ENCODE results near the gene KIDINS220.
A peak's percentile ranks its signal among the peaks of the same experiment; 100 is the strongest.

Gene KIDINS220

GRCh38 chr2:8836971-8837794 is at the start of gene KIDINS220:
TSS of gene KIDINS220 (minus strand) at chr2:8837613. CDS start at chr2:8827093, 10,520 bp downstream.
- Histone ChIP-seq H3K4me1 (ENCODE audit: control insufficient read depth, insufficient read depth, low read length) (no peaks in the 10 kb centered on the region), H3K9ac (ENCODE audit: low read depth, low read length) (peak within 1 kb of the TSS; percentile 65), H3K27me3 (ENCODE audit: control insufficient read depth, insufficient read depth, low read length) (no peaks in the 10 kb centered on the region), H3K27ac (ENCODE audit: low read depth, low read length) (peak within 1 kb of the TSS; percentile 10), H3K36me3 (ENCODE audit: control insufficient read depth, insufficient read depth, low read length) (no peaks in the 10 kb centered on the region), H3K4me3 (ENCODE audit: low read depth, low read length) (peak within 1 kb of the TSS; percentile 94), H3K9me3 (ENCODE audit: control insufficient read depth, insufficient read depth, low read length) (no peaks in the 10 kb centered on the region)

DNA sequence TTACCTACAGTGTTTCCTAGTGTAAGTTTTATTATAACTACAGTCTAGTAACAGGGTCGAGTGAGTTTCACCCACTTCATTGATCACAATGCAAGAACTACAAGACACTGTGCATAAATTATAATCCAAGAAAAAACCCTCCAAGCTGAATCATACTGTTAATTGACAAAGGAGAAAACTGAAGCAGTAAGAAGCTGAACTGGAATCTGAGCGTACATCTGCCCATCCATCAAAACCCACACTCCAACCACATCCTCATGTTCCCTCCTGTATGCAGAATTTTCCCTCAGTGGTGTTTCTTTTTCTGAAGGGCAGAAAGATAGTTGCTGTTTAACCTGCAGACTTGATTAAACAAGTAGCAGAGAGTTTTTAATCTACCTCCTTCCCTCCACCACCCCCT is 49.5 kb upstream of the KIDINS220 start:
- no peaks in the 10 kb centered on the region for H3K27me3 ChIP-seq (ENCODE audit: control insufficient read depth, insufficient read depth, low read length)
- H3K4me1 ChIP-seq (ENCODE audit: control insufficient read depth, insufficient read depth, low read length) = peaks cover 17% of the 10 kb centered on the region
- no peak overlapping the region for H3K9ac ChIP-seq (ENCODE audit: low read depth, low read length)
- peak overlapping the region; percentile 10 for H3K27ac ChIP-seq (ENCODE audit: low read depth, low read length)
- no peaks in the 10 kb centered on the region for H3K9me3 ChIP-seq (ENCODE audit: control insufficient read depth, insufficient read depth, low read length)
- no peaks in the 10 kb centered on the region for H3K36me3 ChIP-seq (ENCODE audit: control insufficient read depth, insufficient read depth, low read length)
- no peak overlapping the region for H3K4me3 ChIP-seq (ENCODE audit: low read depth, low read length)

DNA sequence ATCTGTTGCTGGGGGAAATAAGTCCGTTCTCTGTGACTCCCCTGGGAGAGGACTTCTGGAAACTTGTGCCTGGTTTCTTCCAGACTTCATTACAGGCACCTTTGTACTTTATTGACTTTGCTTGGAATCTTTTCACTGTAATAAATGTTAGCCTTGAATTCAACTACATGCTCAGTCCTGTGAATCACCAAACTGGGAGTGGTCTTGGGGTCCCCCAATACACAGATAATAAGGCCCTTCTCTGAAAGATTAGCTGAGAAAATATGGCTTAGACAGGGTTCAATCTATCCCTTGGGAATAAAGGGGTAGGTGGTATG is 48.7 kb upstream of the KIDINS220 start:
- no peak overlapping the region for H3K27ac ChIP-seq (ENCODE audit: low read depth, low read length)
- no peaks in the 10 kb centered on the region for H3K27me3 ChIP-seq (ENCODE audit: control insufficient read depth, insufficient read depth, low read length)
- peaks cover 17% of the 10 kb centered on the region for H3K4me1 ChIP-seq (ENCODE audit: control insufficient read depth, insufficient read depth, low read length)

DNA sequence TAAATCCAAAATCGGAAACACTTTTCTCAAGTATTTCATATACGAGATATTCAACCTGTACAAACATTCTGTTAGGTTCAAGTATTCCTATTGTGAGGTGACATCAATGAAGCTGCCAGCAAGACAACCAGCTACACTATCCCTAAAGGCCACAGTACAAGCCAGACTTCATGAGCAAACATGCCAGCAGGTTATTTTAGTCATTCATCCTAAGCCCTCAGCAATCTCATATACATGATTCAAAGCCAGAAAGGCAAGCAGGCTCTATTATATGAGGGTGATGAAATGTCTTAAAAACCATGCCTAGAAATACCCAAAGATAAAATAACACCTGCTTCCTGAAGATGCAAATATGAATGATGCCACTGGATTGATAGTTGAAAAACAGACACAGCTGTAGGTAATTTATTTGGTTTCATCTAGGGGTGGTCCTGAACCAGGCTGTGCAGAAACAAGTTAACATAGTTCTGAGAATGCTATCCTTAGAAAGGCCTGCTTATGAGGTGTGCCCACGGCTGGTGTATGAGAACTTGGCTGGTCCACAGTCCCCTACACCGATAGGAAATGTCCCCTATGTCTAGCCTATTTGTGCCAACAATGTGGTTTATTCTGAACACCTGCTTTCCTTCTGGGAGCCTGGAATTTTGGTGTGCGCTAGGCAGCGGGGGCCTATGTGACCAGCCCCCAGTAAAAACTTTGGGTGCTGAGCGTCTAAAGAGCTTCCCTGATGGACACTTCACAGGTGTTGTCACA is 48.2 kb upstream of the KIDINS220 start:
- no peaks in the 10 kb centered on the region for H3K27me3 ChIP-seq (ENCODE audit: control insufficient read depth, insufficient read depth, low read length)
- no peaks in the 10 kb centered on the region for H3K9me3 ChIP-seq (ENCODE audit: control insufficient read depth, insufficient read depth, low read length)
- H3K4me1 ChIP-seq (ENCODE audit: control insufficient read depth, insufficient read depth, low read length) = peaks cover 17% of the 10 kb centered on the region
- H3K36me3 ChIP-seq (ENCODE audit: control insufficient read depth, insufficient read depth, low read length) = no peaks in the 10 kb centered on the region
- H3K4me3 ChIP-seq (ENCODE audit: low read depth, low read length) = no peak overlapping the region
- no peak overlapping the region for H3K9ac ChIP-seq (ENCODE audit: low read depth, low read length)
- H3K27ac ChIP-seq (ENCODE audit: low read depth, low read length) = no peak overlapping the region

More for the DNA sequence above, 48.7 kb upstream of the KIDINS220 start:
- Histone ChIP-seq H3K36me3 (ENCODE audit: control insufficient read depth, insufficient read depth, low read length) (no peaks in the 10 kb centered on the region), H3K9ac (ENCODE audit: low read depth, low read length) (no peak overlapping the region), H3K9me3 (ENCODE audit: control insufficient read depth, insufficient read depth, low read length) (no peaks in the 10 kb centered on the region), H3K4me3 (ENCODE audit: low read depth, low read length) (no peak overlapping the region)

DNA sequence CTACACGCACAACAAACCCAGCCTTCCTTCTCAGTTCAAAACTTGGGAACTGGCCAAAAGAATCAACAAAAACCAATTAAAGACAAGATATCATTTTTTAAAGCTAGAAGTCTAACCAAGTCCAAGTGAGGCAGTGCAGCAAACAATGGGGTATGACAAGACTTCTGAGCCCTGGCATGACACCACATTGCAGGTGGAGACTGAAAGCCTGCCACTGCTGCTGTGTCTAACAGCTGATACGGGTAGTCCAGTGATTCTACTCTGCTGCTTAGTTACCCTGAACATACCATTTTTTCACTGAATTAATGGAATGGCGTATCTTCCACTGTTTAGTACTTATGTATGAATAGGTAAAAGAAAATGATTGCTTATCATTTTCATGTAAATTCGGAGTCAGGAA is 47.4 kb upstream of the KIDINS220 start:
- no peak overlapping the region for H3K27ac ChIP-seq (ENCODE audit: low read depth, low read length)
- no peaks in the 10 kb centered on the region for H3K27me3 ChIP-seq (ENCODE audit: control insufficient read depth, insufficient read depth, low read length)
- no peaks in the 10 kb centered on the region for H3K9me3 ChIP-seq (ENCODE audit: control insufficient read depth, insufficient read depth, low read length)
- H3K4me3 ChIP-seq (ENCODE audit: low read depth, low read length) = no peak overlapping the region
- H3K36me3 ChIP-seq (ENCODE audit: control insufficient read depth, insufficient read depth, low read length) = no peaks in the 10 kb centered on the region
- peaks cover 17% of the 10 kb centered on the region for H3K4me1 ChIP-seq (ENCODE audit: control insufficient read depth, insufficient read depth, low read length)
- no peak overlapping the region for H3K9ac ChIP-seq (ENCODE audit: low read depth, low read length)

DNA sequence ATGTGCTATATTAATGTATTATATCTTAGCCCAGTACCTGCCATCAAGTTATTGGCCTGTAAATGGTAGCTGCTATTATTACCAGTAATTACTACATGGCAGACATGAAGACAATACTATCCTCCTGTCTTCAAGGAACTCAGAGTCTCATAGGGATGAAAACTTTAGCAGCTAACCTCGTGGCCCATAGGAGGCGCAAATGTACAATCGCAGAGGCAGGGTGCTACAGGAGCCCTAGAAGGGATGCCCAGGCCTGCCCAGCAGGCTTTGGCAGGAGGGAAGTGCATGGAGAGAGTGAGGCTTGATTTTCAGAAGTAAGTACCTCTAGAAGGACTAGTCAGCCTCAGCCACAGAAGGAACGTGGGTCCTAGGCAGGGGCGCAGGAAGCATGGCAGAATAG is 44.7 kb upstream of the KIDINS220 start:
- no peaks in the 10 kb centered on the region for H3K9me3 ChIP-seq (ENCODE audit: control insufficient read depth, insufficient read depth, low read length)
- peaks cover 4% of the 10 kb centered on the region; the same call in 1 of the 2 replicates for H3K36me3 ChIP-seq (ENCODE audit: control insufficient read depth, insufficient read depth, low read length)
- H3K9ac ChIP-seq (ENCODE audit: low read depth, low read length) = no peak overlapping the region
- H3K27ac ChIP-seq (ENCODE audit: low read depth, low read length) = no peak overlapping the region
- H3K4me1 ChIP-seq (ENCODE audit: control insufficient read depth, insufficient read depth, low read length) = 0 out of 2 replicates have a peak, but pooled peaks cover 2% of the 10 kb centered on the region
- H3K4me3 ChIP-seq (ENCODE audit: low read depth, low read length) = no peak overlapping the region
- no peaks in the 10 kb centered on the region for H3K27me3 ChIP-seq (ENCODE audit: control insufficient read depth, insufficient read depth, low read length)

GRCh38 chr2:8877894-8878293 is 40.5 kb upstream of the KIDINS220 start:
- no peaks in the 10 kb centered on the region for H3K27me3 ChIP-seq (ENCODE audit: control insufficient read depth, insufficient read depth, low read length)
- peaks cover 7% of the 10 kb centered on the region for H3K36me3 ChIP-seq (ENCODE audit: control insufficient read depth, insufficient read depth, low read length)
- H3K4me1 ChIP-seq (ENCODE audit: control insufficient read depth, insufficient read depth, low read length) = no peaks in the 10 kb centered on the region
- H3K27ac ChIP-seq (ENCODE audit: low read depth, low read length) = no peak overlapping the region
- no peak overlapping the region for H3K9ac ChIP-seq (ENCODE audit: low read depth, low read length)
- H3K4me3 ChIP-seq (ENCODE audit: low read depth, low read length) = no peak overlapping the region
- H3K9me3 ChIP-seq (ENCODE audit: control insufficient read depth, insufficient read depth, low read length) = no peaks in the 10 kb centered on the region

GRCh38 chr2:8877332-8877731 is 39.9 kb upstream of the KIDINS220 start:
- Histone ChIP-seq H3K4me1 (ENCODE audit: control insufficient read depth, insufficient read depth, low read length) (no peaks in the 10 kb centered on the region), H3K36me3 (ENCODE audit: control insufficient read depth, insufficient read depth, low read length) (peaks cover 7% of the 10 kb centered on the region), H3K27ac (ENCODE audit: low read depth, low read length) (no peak overlapping the region), H3K9ac (ENCODE audit: low read depth, low read length) (no peak overlapping the region), H3K4me3 (ENCODE audit: low read depth, low read length) (no peak overlapping the region), H3K27me3 (ENCODE audit: control insufficient read depth, insufficient read depth, low read length) (no peaks in the 10 kb centered on the region), H3K9me3 (ENCODE audit: control insufficient read depth, insufficient read depth, low read length) (no peaks in the 10 kb centered on the region)

- no peaks in the 10 kb centered on the region for H3K4me1 ChIP-seq (ENCODE audit: control insufficient read depth, insufficient read depth, low read length)
- H3K27me3 ChIP-seq (ENCODE audit: control insufficient read depth, insufficient read depth, low read length) = no peaks in the 10 kb centered on the region
- peaks cover 8% of the 10 kb centered on the region for H3K36me3 ChIP-seq (ENCODE audit: control insufficient read depth, insufficient read depth, low read length)
- no peak overlapping the region for H3K27ac ChIP-seq (ENCODE audit: low read depth, low read length)
- no peak overlapping the region for H3K9ac ChIP-seq (ENCODE audit: low read depth, low read length)
- H3K4me3 ChIP-seq (ENCODE audit: low read depth, low read length) = no peak overlapping the region
- H3K9me3 ChIP-seq (ENCODE audit: control insufficient read depth, insufficient read depth, low read length) = no peaks in the 10 kb centered on the region
Observed at GRCh38 chr2:8876628-8877027, 39.2 kb upstream of the KIDINS220 start.

- peaks cover 11% of the 10 kb centered on the region for H3K36me3 ChIP-seq (ENCODE audit: control insufficient read depth, insufficient read depth, low read length)
- H3K27me3 ChIP-seq (ENCODE audit: control insufficient read depth, insufficient read depth, low read length) = no peaks in the 10 kb centered on the region
- H3K4me3 ChIP-seq (ENCODE audit: low read depth, low read length) = no peak overlapping the region
- no peak overlapping the region for H3K27ac ChIP-seq (ENCODE audit: low read depth, low read length)
- H3K9me3 ChIP-seq (ENCODE audit: control insufficient read depth, insufficient read depth, low read length) = no peaks in the 10 kb centered on the region
- H3K4me1 ChIP-seq (ENCODE audit: control insufficient read depth, insufficient read depth, low read length) = no peaks in the 10 kb centered on the region
- H3K9ac ChIP-seq (ENCODE audit: low read depth, low read length) = no peak overlapping the region
Observed at GRCh38 chr2:8872821-8873432, 35.5 kb upstream of the KIDINS220 start.

GRCh38 chr2:8870441-8870840 is 33.0 kb upstream of the KIDINS220 start:
- Histone ChIP-seq H3K4me1 (ENCODE audit: control insufficient read depth, insufficient read depth, low read length) (no peaks in the 10 kb centered on the region), H3K4me3 (ENCODE audit: low read depth, low read length) (no peak overlapping the region), H3K36me3 (ENCODE audit: control insufficient read depth, insufficient read depth, low read length) (peaks cover 6% of the 10 kb centered on the region; the same call in 1 of the 2 replicates), H3K27me3 (ENCODE audit: control insufficient read depth, insufficient read depth, low read length) (no peaks in the 10 kb centered on the region), H3K9me3 (ENCODE audit: control insufficient read depth, insufficient read depth, low read length) (no peaks in the 10 kb centered on the region), H3K27ac (ENCODE audit: low read depth, low read length) (no peak overlapping the region), H3K9ac (ENCODE audit: low read depth, low read length) (no peak overlapping the region)

All from HUES48 (cell line).